ENCODE results near the gene ERH.

ERH gene

DNA sequence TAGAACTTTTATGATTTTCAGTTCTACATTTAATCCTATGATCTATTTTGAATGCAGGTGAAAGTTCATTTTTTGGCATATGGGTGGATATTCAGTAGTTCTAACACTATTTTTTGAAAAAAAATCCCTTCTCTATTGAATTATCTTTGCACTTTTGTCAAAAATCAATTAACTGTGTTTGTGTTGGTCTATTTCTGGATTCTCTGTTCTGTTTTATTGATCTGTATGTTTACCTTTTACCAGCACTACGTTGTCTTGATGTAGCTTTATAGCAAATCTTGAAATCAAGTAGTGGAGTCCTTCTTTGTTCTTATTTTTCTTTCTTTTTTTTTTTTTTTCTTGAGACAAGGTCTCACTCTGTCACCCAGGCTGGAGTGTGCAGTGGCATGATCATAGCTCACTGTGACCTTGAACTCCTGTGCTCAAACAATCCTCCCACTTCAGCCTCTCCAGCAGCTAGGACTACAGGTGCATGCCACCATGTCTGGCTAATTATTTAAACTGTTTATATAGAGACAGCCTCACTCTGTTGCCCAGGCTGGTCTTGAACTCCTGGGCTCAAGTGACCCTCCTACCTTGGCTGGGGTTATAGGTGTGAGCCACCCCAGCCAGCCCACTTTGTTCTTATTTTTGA, 32.3 kb upstream of the ERH start:
- no peak for TF ChIP-seq CTCF (IDR thresholded peaks at IDR 0.05; ENCODE audit: low read depth, low read length, missing control alignments)
- no peak for DNase-seq (ENCODE audit: low read depth)
- H3K4me3 ChIP-seq (ENCODE audit: low read depth, low read length), result no peak overlapping the region
- in situ Hi-C loops (cut with HindIII; ENCODE audit: low sequenced_read_pairs), result no loop called here

DNA sequence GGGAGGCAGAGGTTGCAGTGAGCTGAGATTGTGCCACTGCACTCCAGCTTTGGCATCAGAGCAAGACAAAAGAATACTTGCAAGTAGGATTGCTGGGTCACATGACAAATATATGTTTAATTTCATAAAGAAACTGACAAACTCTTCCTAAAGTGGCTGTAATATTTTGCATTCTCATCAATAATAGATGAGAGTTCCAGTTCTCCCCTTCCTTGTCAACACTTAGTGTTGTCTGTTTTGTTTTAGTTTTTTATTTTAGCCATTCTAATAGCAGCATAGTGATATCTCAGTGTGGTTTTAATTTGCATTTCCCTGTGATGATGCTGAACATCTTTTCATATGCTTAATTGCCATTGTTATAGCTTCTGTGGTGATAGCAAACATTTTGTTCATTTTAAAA, 31.5 kb upstream of the ERH start:
- TF ChIP-seq CTCF (IDR thresholded peaks at IDR 0.05; ENCODE audit: low read depth, low read length, missing control alignments), result no peak
- DNase-seq (ENCODE audit: low read depth), result no peak
- no peak overlapping the region for H3K4me3 ChIP-seq (ENCODE audit: low read depth, low read length)
- in situ Hi-C loops (cut with HindIII; ENCODE audit: low sequenced_read_pairs), result no loop called here

GRCh38 chr14:69428289-69428998, 30.3 kb upstream of the ERH start:
- in situ Hi-C loops (cut with HindIII; ENCODE audit: low sequenced_read_pairs), result no loop called here
- no peak overlapping the region for H3K4me3 ChIP-seq (ENCODE audit: low read depth, low read length)
- DNase-seq (ENCODE audit: low read depth), result no peak
- TF ChIP-seq CTCF (IDR thresholded peaks at IDR 0.05; ENCODE audit: low read depth, low read length, missing control alignments), result no peak

DNA sequence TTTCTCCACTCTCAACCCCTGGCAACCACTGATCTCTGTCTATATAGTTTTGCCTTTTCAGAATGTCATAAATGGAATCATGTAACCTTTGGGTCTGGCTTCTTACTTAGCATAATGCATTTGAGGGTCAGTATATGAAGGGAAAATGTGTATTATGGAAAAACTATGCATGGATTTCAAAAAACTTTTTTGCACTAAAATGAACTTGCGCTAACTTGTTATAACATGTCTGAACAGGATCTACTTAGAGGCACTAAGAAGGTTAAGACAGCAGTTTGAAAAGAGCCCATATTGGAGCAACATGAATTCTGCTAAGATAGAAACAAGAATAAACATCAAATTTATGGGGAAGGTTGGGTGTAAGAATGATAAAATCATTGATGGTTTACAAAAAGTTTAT, 29.5 kb upstream of the ERH start:
- in situ Hi-C loops (cut with HindIII; ENCODE audit: low sequenced_read_pairs), result no loop called here
- no peak for DNase-seq (ENCODE audit: low read depth)
- H3K4me3 ChIP-seq (ENCODE audit: low read depth, low read length), result no peak overlapping the region
- TF ChIP-seq CTCF (IDR thresholded peaks at IDR 0.05; ENCODE audit: low read depth, low read length, missing control alignments), result no peak

- in situ Hi-C loops (cut with HindIII; ENCODE audit: low sequenced_read_pairs), result no loop called here
- no peak for DNase-seq (ENCODE audit: low read depth)
- no peak overlapping the region for H3K4me3 ChIP-seq (ENCODE audit: low read depth, low read length)
These were observed 26.2 kb upstream of the ERH start for GRCh38 chr14:69424149-69424923.

More at GRCh38 chr14:69424149-69424923, 26.2 kb upstream of the ERH start:
- no peak for TF ChIP-seq CTCF (IDR thresholded peaks at IDR 0.05; ENCODE audit: low read depth, low read length, missing control alignments)
